ENCODE data around the gene PRRG1. TPM values are rescaled to one million over a fixed set of nuclear protein-coding genes. Genes with fewer than 3 reads are reported as not detected.
"Not testable (repeated sequence)": the region's sequence is repeated elsewhere in the genome, so short reads cannot be mapped to it uniquely, and the experiment has no call there.

Gene PRRG1
- total RNA-seq, 1 donor from 2014 or later: not detected

- H3K4me1 Mint-ChIP-seq (ENCODE audit: low read depth): no peaks in the 10 kb centered on the region
- no peak overlapping the region for H3K27ac Mint-ChIP-seq
- DNase-seq (ENCODE audit: low spot score): no peak
- H3K27me3 Mint-ChIP-seq (ENCODE audit: low read depth): no peaks in the 10 kb centered on the region
- H3K9me3 Mint-ChIP-seq: no peaks in the 10 kb centered on the region
- H3K36me3 Mint-ChIP-seq (ENCODE audit: low read depth): no peaks in the 10 kb centered on the region
- intact Hi-C loops (cut with micrococcal nuclease): no loop called here
- H3K4me3 Mint-ChIP-seq (ENCODE audit: low read depth): no peak overlapping the region
These were observed 105.5 kb downstream of the PRRG1 start for GRCh38 chrX:37454537-37455285.

DNA sequence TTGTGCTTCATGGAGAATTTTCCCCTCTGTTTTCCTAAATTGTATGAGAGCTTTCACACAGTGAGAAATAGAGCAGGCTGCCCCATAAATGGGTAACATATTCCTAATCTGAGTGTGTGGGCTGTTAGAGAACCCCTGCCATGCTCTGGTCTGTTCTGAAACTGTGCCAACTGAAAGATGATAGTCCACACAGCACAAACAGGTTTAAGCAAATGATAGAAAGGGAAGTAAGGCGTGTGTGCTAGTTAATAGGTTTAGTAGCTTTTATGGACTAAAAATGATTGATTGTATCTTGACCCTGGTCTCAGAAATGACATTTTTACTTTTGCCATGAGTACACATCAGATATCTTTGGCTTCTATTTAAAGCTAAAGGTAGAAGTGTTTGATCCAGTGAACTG, 106.2 kb downstream of the PRRG1 start:
- intact Hi-C loops (cut with micrococcal nuclease): no loop called here
- no peak for DNase-seq (ENCODE audit: low spot score)
- H3K27ac Mint-ChIP-seq: no peak overlapping the region
- H3K36me3 Mint-ChIP-seq (ENCODE audit: low read depth): no peaks in the 10 kb centered on the region
- no peak overlapping the region for H3K4me3 Mint-ChIP-seq (ENCODE audit: low read depth)
- no peaks in the 10 kb centered on the region for H3K4me1 Mint-ChIP-seq (ENCODE audit: low read depth)
- no peaks in the 10 kb centered on the region for H3K9me3 Mint-ChIP-seq
- H3K27me3 Mint-ChIP-seq (ENCODE audit: low read depth): no peaks in the 10 kb centered on the region

DNA sequence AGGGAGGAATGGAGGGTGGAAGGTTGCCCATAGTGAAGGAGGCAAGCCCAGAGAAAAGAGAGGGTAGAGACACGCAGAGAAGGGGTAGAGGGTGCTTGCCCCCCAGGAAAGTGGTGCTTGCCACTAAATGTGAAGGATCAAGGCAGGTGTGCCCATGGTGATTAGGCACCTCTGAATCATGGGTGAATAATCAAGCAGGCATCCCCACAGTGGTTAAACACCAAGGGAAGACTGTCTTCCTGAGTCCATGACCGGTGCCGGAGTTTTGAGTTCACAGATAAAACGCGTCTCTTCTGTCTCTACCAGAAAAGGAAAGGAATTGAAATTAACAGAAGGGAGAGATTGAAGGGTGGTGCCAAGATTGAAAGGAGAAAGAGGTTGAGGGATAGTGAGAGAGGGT, 111.1 kb downstream of the PRRG1 start:
- DNase-seq (ENCODE audit: low spot score); H3K27me3 Mint-ChIP-seq (ENCODE audit: low read depth); H3K36me3 Mint-ChIP-seq (ENCODE audit: low read depth); H3K4me3 Mint-ChIP-seq (ENCODE audit: low read depth); H3K4me1 Mint-ChIP-seq (ENCODE audit: low read depth); H3K27ac Mint-ChIP-seq; H3K9me3 Mint-ChIP-seq; intact Hi-C loops (cut with micrococcal nuclease): not testable (repeated sequence)

DNA sequence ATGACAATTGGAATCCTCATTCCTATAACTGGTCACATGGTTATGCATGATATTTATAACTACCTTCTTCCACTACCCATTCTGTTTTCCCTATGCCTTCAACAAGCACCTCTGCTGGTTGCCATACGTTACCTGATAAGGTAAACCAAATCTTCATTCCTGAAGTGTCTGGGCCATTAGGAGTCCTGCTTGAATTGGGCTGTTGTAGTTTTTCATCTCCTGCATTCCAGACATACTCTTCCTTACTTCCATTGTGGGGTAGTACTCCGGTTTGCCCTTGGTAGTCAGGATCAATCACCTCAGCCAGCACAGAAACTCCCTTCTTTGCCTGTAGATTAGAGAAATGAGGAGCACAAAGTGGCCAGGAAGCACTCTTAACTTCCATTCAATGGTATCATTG, 113.2 kb downstream of the PRRG1 start:
- no peaks in the 10 kb centered on the region for H3K4me1 Mint-ChIP-seq (ENCODE audit: low read depth)
- no peaks in the 10 kb centered on the region for H3K36me3 Mint-ChIP-seq (ENCODE audit: low read depth)
- DNase-seq (ENCODE audit: low spot score): no peak
- H3K27me3 Mint-ChIP-seq (ENCODE audit: low read depth): no peaks in the 10 kb centered on the region
- no peaks in the 10 kb centered on the region for H3K9me3 Mint-ChIP-seq
- no peak overlapping the region for H3K4me3 Mint-ChIP-seq (ENCODE audit: low read depth)
- intact Hi-C loops (cut with micrococcal nuclease): no loop called here
- no peak overlapping the region for H3K27ac Mint-ChIP-seq

GRCh38 chrX:37468124-37468739, 119.1 kb downstream of the PRRG1 start:
- Mint-ChIP-seq H3K4me1 (ENCODE audit: low read depth) (no peaks in the 10 kb centered on the region), H3K4me3 (ENCODE audit: low read depth) (no peak overlapping the region), H3K27ac (no peak overlapping the region), H3K9me3 (no peaks in the 10 kb centered on the region), H3K36me3 (ENCODE audit: low read depth) (no peaks in the 10 kb centered on the region), H3K27me3 (ENCODE audit: low read depth) (no peaks in the 10 kb centered on the region)
- intact Hi-C loops (cut with micrococcal nuclease): no loop called here
- no peak for DNase-seq (ENCODE audit: low spot score)

DNA sequence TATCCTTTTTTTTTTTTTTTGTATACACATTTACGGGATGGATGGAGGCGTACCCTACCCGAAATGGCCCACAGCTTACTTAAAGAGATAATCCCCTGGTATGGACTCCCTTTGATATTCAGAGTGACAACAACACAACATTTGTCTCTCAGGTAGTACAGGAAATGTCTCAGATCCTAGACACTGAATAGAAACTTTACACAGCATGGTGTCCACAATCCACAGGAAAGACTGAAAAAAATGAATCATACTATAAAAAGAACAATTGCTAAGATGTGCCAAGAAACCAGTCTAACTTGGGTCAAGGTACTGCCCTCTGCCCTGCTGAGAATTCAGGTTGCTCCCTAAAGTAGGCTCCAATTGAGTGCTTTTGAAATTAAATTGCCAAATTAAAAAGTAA, 121.5 kb downstream of the PRRG1 start:
- intact Hi-C loops (cut with micrococcal nuclease): no loop called here
- H3K9me3 Mint-ChIP-seq: no peaks in the 10 kb centered on the region
- no peaks in the 10 kb centered on the region for H3K27me3 Mint-ChIP-seq (ENCODE audit: low read depth)
- H3K36me3 Mint-ChIP-seq (ENCODE audit: low read depth): no peaks in the 10 kb centered on the region
- H3K4me3 Mint-ChIP-seq (ENCODE audit: low read depth): no peak overlapping the region
- H3K4me1 Mint-ChIP-seq (ENCODE audit: low read depth): no peaks in the 10 kb centered on the region
- DNase-seq (ENCODE audit: low spot score): no peak
- H3K27ac Mint-ChIP-seq: no peak overlapping the region

DNA sequence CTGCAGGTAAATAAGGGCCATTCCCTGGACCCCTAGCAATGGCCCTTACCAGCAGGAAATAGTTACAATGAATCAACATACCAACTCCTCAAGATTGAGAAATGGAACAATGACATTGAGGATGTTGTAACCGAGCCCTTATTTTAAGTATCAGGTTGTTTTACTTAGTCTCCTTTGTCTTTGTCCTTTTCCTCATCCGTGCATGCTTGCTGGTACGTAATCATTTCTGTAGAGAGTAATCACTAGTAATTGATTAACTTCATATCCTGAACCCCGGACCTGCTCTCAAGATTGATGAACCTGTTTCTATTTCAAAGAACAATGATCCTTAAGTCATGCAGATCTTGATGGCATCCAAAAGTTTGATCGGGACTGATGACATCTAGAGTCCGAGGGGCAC, 123.7 kb downstream of the PRRG1 start:
- Mint-ChIP-seq H3K4me3 (ENCODE audit: low read depth) (no peak overlapping the region), H3K27ac (no peak overlapping the region), H3K9me3 (no peaks in the 10 kb centered on the region), H3K27me3 (ENCODE audit: low read depth) (no peaks in the 10 kb centered on the region), H3K36me3 (ENCODE audit: low read depth) (no peaks in the 10 kb centered on the region), H3K4me1 (ENCODE audit: low read depth) (no peaks in the 10 kb centered on the region)
- intact Hi-C loops (cut with micrococcal nuclease): no loop called here
- DNase-seq (ENCODE audit: low spot score): no peak

DNA sequence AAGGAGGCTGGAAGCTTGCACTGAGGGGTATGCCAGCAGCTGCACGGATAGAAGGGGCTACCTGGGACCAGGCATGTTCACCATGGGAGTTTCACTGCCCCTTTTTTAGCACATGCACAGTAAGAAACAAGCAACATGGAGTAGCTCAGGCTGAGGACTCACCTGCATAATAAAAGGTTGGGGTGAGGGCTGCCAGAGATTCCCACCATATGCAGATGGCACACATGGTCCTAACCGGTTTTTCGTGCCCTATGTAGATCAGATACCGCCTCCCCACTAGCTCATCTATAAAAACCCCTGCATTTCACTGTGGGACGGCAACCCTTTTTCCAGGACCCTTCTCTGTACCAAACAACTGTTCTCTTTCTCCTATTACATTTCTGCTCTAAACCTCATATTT, 125.3 kb downstream of the PRRG1 start:
- Mint-ChIP-seq H3K4me1 (ENCODE audit: low read depth) (no peaks in the 10 kb centered on the region), H3K4me3 (ENCODE audit: low read depth) (no peak overlapping the region), H3K27me3 (ENCODE audit: low read depth) (no peaks in the 10 kb centered on the region), H3K27ac (no peak overlapping the region), H3K9me3 (no peaks in the 10 kb centered on the region), H3K36me3 (ENCODE audit: low read depth) (no peaks in the 10 kb centered on the region)
- DNase-seq (ENCODE audit: low spot score): no peak
- intact Hi-C loops (cut with micrococcal nuclease): no loop called here

- no peak overlapping the region for H3K27ac Mint-ChIP-seq
- H3K4me1 Mint-ChIP-seq (ENCODE audit: low read depth): no peaks in the 10 kb centered on the region
- no peak overlapping the region for H3K4me3 Mint-ChIP-seq (ENCODE audit: low read depth)
- H3K9me3 Mint-ChIP-seq: no peaks in the 10 kb centered on the region
- DNase-seq (ENCODE audit: low spot score): no peak
- intact Hi-C loops (cut with micrococcal nuclease): no loop called here
- H3K36me3 Mint-ChIP-seq (ENCODE audit: low read depth): no peaks in the 10 kb centered on the region
- H3K27me3 Mint-ChIP-seq (ENCODE audit: low read depth): no peaks in the 10 kb centered on the region
These were observed 127.5 kb downstream of the PRRG1 start for GRCh38 chrX:37476571-37477170.

DNA sequence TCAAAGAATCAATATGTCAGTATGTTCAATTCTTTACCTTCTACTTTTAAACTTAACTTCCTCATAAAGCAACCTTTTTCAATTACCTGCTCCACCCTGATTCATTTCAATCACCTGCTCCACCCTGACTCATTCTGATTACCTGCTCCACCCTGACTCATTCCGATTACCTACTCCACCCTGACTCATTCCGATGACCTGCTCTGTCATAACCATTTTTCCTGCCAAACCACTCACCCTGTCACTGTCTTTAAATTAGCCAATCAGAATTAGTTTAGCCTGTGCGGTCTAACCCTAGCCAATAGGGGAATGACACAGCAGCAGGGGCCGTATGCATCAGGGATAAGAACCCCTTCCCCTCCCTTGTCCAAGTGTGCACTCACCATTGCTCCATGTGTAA, 135.2 kb downstream of the PRRG1 start:
- H3K4me1 Mint-ChIP-seq (ENCODE audit: low read depth); intact Hi-C loops (cut with micrococcal nuclease); H3K27me3 Mint-ChIP-seq (ENCODE audit: low read depth); H3K27ac Mint-ChIP-seq; H3K4me3 Mint-ChIP-seq (ENCODE audit: low read depth); H3K9me3 Mint-ChIP-seq; H3K36me3 Mint-ChIP-seq (ENCODE audit: low read depth); DNase-seq (ENCODE audit: low spot score): not testable (repeated sequence)

GRCh38 chrX:37485429-37485828, 136.3 kb downstream of the PRRG1 start:
- H3K4me1 Mint-ChIP-seq (ENCODE audit: low read depth): no peaks in the 10 kb centered on the region
- H3K27me3 Mint-ChIP-seq (ENCODE audit: low read depth): no peaks in the 10 kb centered on the region
- intact Hi-C loops (cut with micrococcal nuclease): no loop called here

DNA sequence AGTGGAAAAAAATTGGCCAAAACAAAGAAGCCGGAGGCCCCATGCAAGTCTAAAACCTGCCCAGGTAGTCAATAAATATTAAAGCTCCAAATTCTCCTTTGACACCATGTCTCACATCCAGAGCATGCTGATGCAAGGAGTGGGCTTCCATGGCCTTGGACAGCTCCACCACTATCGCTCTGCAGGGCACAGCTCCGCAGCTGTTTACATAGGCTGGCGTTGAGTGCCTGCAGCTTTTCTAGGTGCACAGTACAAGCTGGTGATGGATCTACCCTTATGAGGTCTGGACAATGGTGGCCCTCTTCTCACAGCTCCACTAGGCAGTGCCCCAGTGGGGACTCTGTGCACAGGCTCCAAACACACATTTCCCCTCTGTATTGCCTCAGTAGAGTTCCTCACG, 138.1 kb downstream of the PRRG1 start:
- Mint-ChIP-seq H3K27me3 (ENCODE audit: low read depth) (no peaks in the 10 kb centered on the region), H3K27ac (no peak overlapping the region), H3K9me3 (no peaks in the 10 kb centered on the region), H3K4me3 (ENCODE audit: low read depth) (no peak overlapping the region), H3K4me1 (ENCODE audit: low read depth) (no peaks in the 10 kb centered on the region), H3K36me3 (ENCODE audit: low read depth) (no peaks in the 10 kb centered on the region)
- intact Hi-C loops (cut with micrococcal nuclease): no loop called here
- no peak for DNase-seq (ENCODE audit: low spot score)

More at GRCh38 chrX:37485429-37485828, 136.3 kb downstream of the PRRG1 start:
- Mint-ChIP-seq H3K27ac (no peak overlapping the region), H3K9me3 (no peaks in the 10 kb centered on the region), H3K4me3 (ENCODE audit: low read depth) (no peak overlapping the region), H3K36me3 (ENCODE audit: low read depth) (no peaks in the 10 kb centered on the region)
- DNase-seq (ENCODE audit: low spot score): no peak

DNA sequence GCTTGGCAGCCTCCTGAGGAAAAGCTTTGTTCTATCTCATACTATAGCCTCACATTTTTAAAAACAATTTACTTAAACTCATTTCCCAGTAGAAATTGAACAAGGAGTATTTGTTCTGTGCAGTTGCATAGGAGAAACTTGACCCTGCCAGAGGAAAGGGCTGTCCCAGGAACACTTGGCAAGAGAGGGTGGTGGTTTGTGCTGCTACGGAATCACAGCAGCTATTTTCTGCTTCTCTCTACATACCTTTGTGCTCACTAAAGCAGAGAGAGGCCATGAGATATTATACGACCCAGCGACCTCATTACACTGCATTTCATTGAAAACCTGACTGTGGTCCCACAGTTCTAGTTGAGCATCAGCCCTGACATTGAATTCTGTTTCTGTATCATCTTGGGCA, 139.2 kb downstream of the PRRG1 start:
- Mint-ChIP-seq H3K4me3 (ENCODE audit: low read depth) (no peak overlapping the region), H3K27me3 (ENCODE audit: low read depth) (no peaks in the 10 kb centered on the region), H3K27ac (no peak overlapping the region), H3K4me1 (ENCODE audit: low read depth) (no peaks in the 10 kb centered on the region), H3K9me3 (no peaks in the 10 kb centered on the region), H3K36me3 (ENCODE audit: low read depth) (no peaks in the 10 kb centered on the region)
- intact Hi-C loops (cut with micrococcal nuclease): no loop called here
- no peak for DNase-seq (ENCODE audit: low spot score)

Measured in activated T-helper 2 cell treated with anti-CD3 and anti-CD28 coated beads, Interferon-gamma antibody, Interleukin-2, Interleukin-4, amounts not matched to agents 10 μg/mL and 5 μg/mL and 100 μg/mL, durations not matched to agents 14 hours and 24 hours and 36 hours (primary cell).